Uterus (tissue), 4 donors: ENCODE data around the gene MEGF8. TPM values are rescaled to one million over a fixed set of nuclear protein-coding genes. Genes with fewer than 3 reads are reported as not detected.

Source experiments
- DNase-seq, 2 donors: peaks; one replicate each; pipeline ENCODE4 v3.0.0-alpha.2; 2019 to 2020
- H3K27ac ChIP-seq, 2 donors: fragments of 200-600 bp; sonication (generic); 1 replicate in 1 of 2; 2 replicates in 1 of 2; pipeline ENCODE4 v1.5.1; 2016 to 2018
- H3K27me3 ChIP-seq, 2 donors: fragments of 200-600 bp; sonication (generic); one replicate each; pipeline ENCODE4 v1.5.1; 2018 to 2019; ENCODE audit warnings: control low read depth in 1 of 2
- H3K36me3 ChIP-seq, 2 donors: fragments of 200-600 bp; sonication (generic); one replicate each; pipeline ENCODE4 v1.5.1; 2019; ENCODE audit warnings: control low read depth in 1 of 2
- H3K4me1 ChIP-seq, 2 donors: fragments of 200-600 bp; sonication (generic); one replicate each; pipeline ENCODE4 v1.5.1; 2018 to 2019; ENCODE audit warnings: control low read depth in 1 of 2
- H3K4me3 ChIP-seq, 2 donors: fragments of 200-600 bp; sonication (generic); 1 replicate in 1 of 2; 2 replicates in 1 of 2; pipeline ENCODE4 v1.5.1; 2018 to 2019; ENCODE audit warnings: mild to moderate bottlenecking in 1 of 2
- H3K9me3 ChIP-seq, 2 donors: fragments of 200-600 bp; sonication (generic); one replicate each; pipeline ENCODE4 v1.5.1; 2019; ENCODE audit warnings: control low read depth in 1 of 2
- POLR2A ChIP-seq, 2 donors: fragments of 450-650 bp; IDR thresholded peaks; one replicate each; pipeline ENCODE4 v1.6.1; 2016; ENCODE audit warnings: antibody characterized with exemption in 2 of 2, mild to moderate bottlenecking in 1 of 2, moderate library complexity in 1 of 2
- intact Hi-C: fragments of 100-400 bp; cut with DNase I; formaldehyde crosslinking; loops from one replicate; pipeline ENCODE4 v1.15.1; 2023; ENCODE audit warnings: low total_unique reads
- total RNA-seq, 4 donors: library from RNA; depleted of rRNA in 3 of 4; stranded (reverse); fragments of >200 nt in 3 of 4; gene quantifications; one replicate each; pipeline versions ENCODE4 v1.1.0 to v1.2.4, GENCODE V29; 2014 to 2023
- TF ChIP-seq, protein P1 (sequence below), 4 experiments: fragments of 200-600 bp in 2 of 4; fragments of 450-650 bp in 2 of 4; sonication (generic) in 2 of 4; IDR thresholded peaks; one replicate each; pipeline ENCODE4 v1.5.1; 2016 to 2019; ENCODE audit warnings: antibody characterized with exemption in 4 of 4, mild to moderate bottlenecking in 2 of 4, moderate library complexity in 1 of 4
- donor health status: DM: yes; HTN: yes; CAD: no.

The MEGF8 gene
- total RNA-seq, 4 donors from 2014 or later, result 3.6 to 30.0 (median 19.1) TPM

GRCh38 chr19:42343344-42344110, 18.1 kb downstream of the MEGF8 start:
- TF ChIP-seq, protein P1, sequence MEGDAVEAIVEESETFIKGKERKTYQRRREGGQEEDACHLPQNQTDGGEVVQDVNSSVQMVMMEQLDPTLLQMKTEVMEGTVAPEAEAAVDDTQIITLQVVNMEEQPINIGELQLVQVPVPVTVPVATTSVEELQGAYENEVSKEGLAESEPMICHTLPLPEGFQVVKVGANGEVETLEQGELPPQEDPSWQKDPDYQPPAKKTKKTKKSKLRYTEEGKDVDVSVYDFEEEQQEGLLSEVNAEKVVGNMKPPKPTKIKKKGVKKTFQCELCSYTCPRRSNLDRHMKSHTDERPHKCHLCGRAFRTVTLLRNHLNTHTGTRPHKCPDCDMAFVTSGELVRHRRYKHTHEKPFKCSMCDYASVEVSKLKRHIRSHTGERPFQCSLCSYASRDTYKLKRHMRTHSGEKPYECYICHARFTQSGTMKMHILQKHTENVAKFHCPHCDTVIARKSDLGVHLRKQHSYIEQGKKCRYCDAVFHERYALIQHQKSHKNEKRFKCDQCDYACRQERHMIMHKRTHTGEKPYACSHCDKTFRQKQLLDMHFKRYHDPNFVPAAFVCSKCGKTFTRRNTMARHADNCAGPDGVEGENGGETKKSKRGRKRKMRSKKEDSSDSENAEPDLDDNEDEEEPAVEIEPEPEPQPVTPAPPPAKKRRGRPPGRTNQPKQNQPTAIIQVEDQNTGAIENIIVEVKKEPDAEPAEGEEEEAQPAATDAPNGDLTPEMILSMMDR (IDR thresholded peaks at IDR 0.05), result no peak
- TF ChIP-seq POLR2A (IDR thresholded peaks at IDR 0.05), result no peak
- DNase-seq, result no peak
- no peaks in the 10 kb centered on the region for H3K4me1 ChIP-seq
- H3K9me3 ChIP-seq, result no peaks in the 10 kb centered on the region
- intact Hi-C loops, result no loop called here
- no peak overlapping the region for H3K27ac ChIP-seq
- H3K4me3 ChIP-seq, result no peak overlapping the region
- no peaks in the 10 kb centered on the region for H3K36me3 ChIP-seq
- no peaks in the 10 kb centered on the region for H3K27me3 ChIP-seq

- no peaks in the 10 kb centered on the region for H3K9me3 ChIP-seq
- TF ChIP-seq POLR2A (IDR thresholded peaks at IDR 0.05), result no peak
- TF ChIP-seq, protein P1 (IDR thresholded peaks at IDR 0.05), result no peak
- intact Hi-C loops, result no loop called here
- H3K4me1 ChIP-seq, result no peaks in the 10 kb centered on the region
- no peak overlapping the region for H3K27ac ChIP-seq
- H3K4me3 ChIP-seq, result no peak overlapping the region
- DNase-seq, result no peak
- no peaks in the 10 kb centered on the region for H3K36me3 ChIP-seq
- H3K27me3 ChIP-seq, result no peaks in the 10 kb centered on the region
These were observed 19.0 kb downstream of the MEGF8 start for GRCh38 chr19:42344336-42344893.

DNA sequence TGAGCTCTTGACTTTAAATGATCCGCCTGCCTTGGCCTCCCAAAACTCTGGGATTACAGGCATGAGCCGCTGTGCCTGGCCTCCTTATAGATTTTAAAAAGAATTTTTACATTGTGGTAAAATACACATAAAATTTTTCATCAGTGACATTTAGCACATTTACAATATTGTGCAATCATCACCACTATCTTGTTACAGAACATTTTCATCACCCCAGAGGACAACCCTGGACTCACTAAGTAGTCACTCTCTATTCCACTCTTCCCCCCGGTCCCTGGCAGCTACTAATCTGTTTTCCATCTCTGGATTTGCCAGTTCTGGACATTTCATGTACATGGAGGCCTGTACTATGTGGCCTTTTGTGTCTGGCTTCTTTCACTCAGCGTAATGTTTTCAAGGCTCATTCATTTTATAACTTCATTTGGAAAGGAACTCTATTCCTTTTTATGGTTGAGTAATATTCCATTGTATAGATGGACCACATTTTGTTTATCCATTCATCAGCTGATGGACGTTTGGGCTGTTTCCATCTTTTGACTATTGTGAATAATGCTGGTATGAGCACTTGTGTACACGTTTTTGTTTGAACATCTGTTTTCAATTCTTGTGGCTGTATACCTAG, 19.9 kb downstream of the MEGF8 start:
- Histone ChIP-seq H3K4me1 (no peaks in the 10 kb centered on the region), H3K4me3 (no peak overlapping the region), H3K27ac (no peak overlapping the region), H3K9me3 (no peaks in the 10 kb centered on the region), H3K27me3 (no peaks in the 10 kb centered on the region), H3K36me3 (no peaks in the 10 kb centered on the region)
- no peak for DNase-seq
- intact Hi-C loops, result no loop called here
- TF ChIP-seq, protein P1 (IDR thresholded peaks at IDR 0.05), result no peak
- TF ChIP-seq POLR2A (IDR thresholded peaks at IDR 0.05), result no peak

DNA sequence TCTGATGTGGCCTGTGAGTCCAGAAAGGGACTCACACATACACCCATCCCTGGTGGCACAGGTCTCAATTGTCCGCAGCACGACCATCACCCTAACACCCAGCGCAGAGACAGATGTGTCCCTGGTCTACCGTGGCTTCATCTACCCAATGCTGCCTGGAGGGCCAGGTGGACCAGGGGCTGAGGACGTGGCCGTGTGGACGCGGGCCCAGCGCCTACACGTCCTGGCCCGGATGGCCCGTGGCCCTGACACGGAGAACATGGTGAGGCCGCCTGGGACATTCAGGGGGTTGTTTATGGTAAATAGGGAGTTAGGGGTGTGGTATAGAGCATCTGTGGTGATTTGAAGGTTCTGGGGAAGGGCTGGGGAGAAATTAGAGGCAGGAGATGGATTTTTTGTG, 22.8 kb downstream of the MEGF8 start:
- no peak for DNase-seq
- Histone ChIP-seq H3K4me3 (no peak overlapping the region), H3K27ac (no peak overlapping the region), H3K27me3 (no peaks in the 10 kb centered on the region), H3K4me1 (no peaks in the 10 kb centered on the region), H3K9me3 (no peaks in the 10 kb centered on the region), H3K36me3 (no peaks in the 10 kb centered on the region)
- intact Hi-C loops, result no loop called here
- no peak for TF ChIP-seq POLR2A (IDR thresholded peaks at IDR 0.05)

- intact Hi-C loops, result no loop called here
- Histone ChIP-seq H3K4me3 (no peak overlapping the region), H3K27ac (no peak overlapping the region), H3K4me1 (no peaks in the 10 kb centered on the region), H3K27me3 (no peaks in the 10 kb centered on the region), H3K36me3 (no peaks in the 10 kb centered on the region), H3K9me3 (no peaks in the 10 kb centered on the region)
- TF ChIP-seq, protein P1 (IDR thresholded peaks at IDR 0.05), result no peak
- TF ChIP-seq POLR2A (IDR thresholded peaks at IDR 0.05), result no peak
- no peak for DNase-seq
These were observed 24.1 kb downstream of the MEGF8 start for GRCh38 chr19:42349378-42350107.
